Progenitor cell of endocrine pancreas (in vitro differentiated cells): ENCODE data around the gene ZSCAN20. TPM values are rescaled to one million over a fixed set of nuclear protein-coding genes. Genes with fewer than 3 reads are reported as not detected.
"Not testable (repeated sequence)": the region's sequence is repeated elsewhere in the genome, so short reads cannot be mapped to it uniquely, and the experiment has no call there.

Experiments used
- DNase-seq: peaks from one replicate; pipeline ENCODE4 v3.0.0; 2021; ENCODE audit warnings: low spot score; ENCODE audit not compliant: unreplicated experiment
- H3K27ac Mint-ChIP-seq: 2 replicates; pipeline ENCODE4 v1.8.0; 2021; ENCODE audit warnings: mild to moderate bottlenecking, moderate library complexity, mixed read lengths
- H3K27me3 Mint-ChIP-seq: 2 replicates; pipeline ENCODE4 v1.8.0; 2021; ENCODE audit warnings: mixed read lengths
- H3K36me3 Mint-ChIP-seq: 2 replicates; pipeline ENCODE4 v1.8.0; 2022; ENCODE audit warnings: mixed read lengths; ENCODE audit not compliant: insufficient read depth
- H3K4me1 Mint-ChIP-seq: 2 replicates; pipeline ENCODE4 v1.8.0; 2021; ENCODE audit warnings: low read depth, mixed read lengths
- H3K4me3 Mint-ChIP-seq: 2 replicates; pipeline ENCODE4 v1.8.0; 2021; ENCODE audit warnings: low read depth, mild to moderate bottlenecking, moderate library complexity, mixed read lengths
- H3K9me3 Mint-ChIP-seq: 2 replicates; pipeline ENCODE4 v1.8.0; 2021; ENCODE audit warnings: low read depth, mixed read lengths
- total RNA-seq: library from RNA; stranded (reverse); gene quantifications from 2 replicates; pipeline ENCODE4 v1.2.1, GENCODE V29; 2021
- TF ChIP-seq, protein P1 (sequence below): fragments of 200-600 bp; sonication (generic); IDR thresholded peaks from one replicate; pipeline ENCODE4 v1.5.0; 2021; ENCODE audit warnings: antibody characterized with exemption, mild to moderate bottlenecking; ENCODE audit not compliant: unreplicated experiment

Gene ZSCAN20
- total RNA-seq, 1 donor from 2014 or later = 10.5 TPM

- peaks cover 10% of the 10 kb centered on the region for H3K9me3 Mint-ChIP-seq
- H3K4me3 Mint-ChIP-seq = no peak overlapping the region
- TF ChIP-seq, protein P1, sequence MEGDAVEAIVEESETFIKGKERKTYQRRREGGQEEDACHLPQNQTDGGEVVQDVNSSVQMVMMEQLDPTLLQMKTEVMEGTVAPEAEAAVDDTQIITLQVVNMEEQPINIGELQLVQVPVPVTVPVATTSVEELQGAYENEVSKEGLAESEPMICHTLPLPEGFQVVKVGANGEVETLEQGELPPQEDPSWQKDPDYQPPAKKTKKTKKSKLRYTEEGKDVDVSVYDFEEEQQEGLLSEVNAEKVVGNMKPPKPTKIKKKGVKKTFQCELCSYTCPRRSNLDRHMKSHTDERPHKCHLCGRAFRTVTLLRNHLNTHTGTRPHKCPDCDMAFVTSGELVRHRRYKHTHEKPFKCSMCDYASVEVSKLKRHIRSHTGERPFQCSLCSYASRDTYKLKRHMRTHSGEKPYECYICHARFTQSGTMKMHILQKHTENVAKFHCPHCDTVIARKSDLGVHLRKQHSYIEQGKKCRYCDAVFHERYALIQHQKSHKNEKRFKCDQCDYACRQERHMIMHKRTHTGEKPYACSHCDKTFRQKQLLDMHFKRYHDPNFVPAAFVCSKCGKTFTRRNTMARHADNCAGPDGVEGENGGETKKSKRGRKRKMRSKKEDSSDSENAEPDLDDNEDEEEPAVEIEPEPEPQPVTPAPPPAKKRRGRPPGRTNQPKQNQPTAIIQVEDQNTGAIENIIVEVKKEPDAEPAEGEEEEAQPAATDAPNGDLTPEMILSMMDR = no peak
- no peak for DNase-seq
- no peak overlapping the region for H3K27ac Mint-ChIP-seq
- H3K4me1 Mint-ChIP-seq = no peaks in the 10 kb centered on the region
- no peaks in the 10 kb centered on the region for H3K27me3 Mint-ChIP-seq
- H3K36me3 Mint-ChIP-seq = no peaks in the 10 kb centered on the region
Observed at GRCh38 chr1:33508151-33508550, 35.7 kb downstream of the ZSCAN20 start.

- not testable (repeated sequence) for H3K4me3 Mint-ChIP-seq, H3K27ac Mint-ChIP-seq, DNase-seq, H3K27me3 Mint-ChIP-seq, H3K4me1 Mint-ChIP-seq, H3K36me3 Mint-ChIP-seq
- H3K9me3 Mint-ChIP-seq = peaks cover 15% of the 10 kb centered on the region
Observed at GRCh38 chr1:33509276-33509675, 36.8 kb downstream of the ZSCAN20 start.

GRCh38 chr1:33512226-33513011 is 40.0 kb downstream of the ZSCAN20 start:
- TF ChIP-seq, protein P1 = no peak
- H3K4me1 Mint-ChIP-seq = no peaks in the 10 kb centered on the region
- peaks cover 2% of the 10 kb centered on the region for H3K27me3 Mint-ChIP-seq
- no peaks in the 10 kb centered on the region for H3K36me3 Mint-ChIP-seq
- peaks cover 12% of the 10 kb centered on the region for H3K9me3 Mint-ChIP-seq
- no peak overlapping the region for H3K27ac Mint-ChIP-seq
- DNase-seq = no peak
- H3K4me3 Mint-ChIP-seq = no peak overlapping the region

- Mint-ChIP-seq H3K4me3 (no peak overlapping the region), H3K36me3 (no peaks in the 10 kb centered on the region), H3K27me3 (peaks cover 2% of the 10 kb centered on the region)
Observed at GRCh38 chr1:33515112-33515511, 42.7 kb downstream of the ZSCAN20 start.

DNA sequence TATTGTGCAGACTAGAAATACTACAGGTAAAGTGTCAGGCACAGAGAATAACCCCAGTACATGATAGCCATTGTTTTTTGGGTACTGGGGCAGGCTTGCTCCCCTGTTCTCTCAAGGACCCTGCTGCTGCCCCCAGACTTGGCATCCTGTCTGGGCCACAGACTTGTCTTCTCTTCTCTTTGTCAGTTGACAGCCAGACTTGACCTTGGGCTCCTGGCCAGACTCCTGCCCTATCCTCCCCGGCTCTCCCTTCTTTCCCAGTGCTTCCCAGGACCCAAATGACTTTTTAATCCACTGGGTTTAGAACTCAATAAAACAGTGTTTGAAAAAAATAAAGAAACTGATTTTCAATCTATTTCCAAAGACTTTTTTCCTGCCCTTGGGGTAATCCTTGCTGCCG is 43.2 kb downstream of the ZSCAN20 start:
- no peaks in the 10 kb centered on the region for H3K36me3 Mint-ChIP-seq
- no peak overlapping the region for H3K4me3 Mint-ChIP-seq
- no peak for DNase-seq
- peaks cover 2% of the 10 kb centered on the region for H3K27me3 Mint-ChIP-seq
- no peaks in the 10 kb centered on the region for H3K4me1 Mint-ChIP-seq
- H3K27ac Mint-ChIP-seq = no peak overlapping the region
- H3K9me3 Mint-ChIP-seq = peaks cover 8% of the 10 kb centered on the region
- TF ChIP-seq, protein P1 = no peak

More at GRCh38 chr1:33515112-33515511, 42.7 kb downstream of the ZSCAN20 start:
- DNase-seq = no peak
- TF ChIP-seq, protein P1 = no peak
- no peak overlapping the region for H3K27ac Mint-ChIP-seq
- peaks cover 8% of the 10 kb centered on the region for H3K9me3 Mint-ChIP-seq
- no peaks in the 10 kb centered on the region for H3K4me1 Mint-ChIP-seq

DNA sequence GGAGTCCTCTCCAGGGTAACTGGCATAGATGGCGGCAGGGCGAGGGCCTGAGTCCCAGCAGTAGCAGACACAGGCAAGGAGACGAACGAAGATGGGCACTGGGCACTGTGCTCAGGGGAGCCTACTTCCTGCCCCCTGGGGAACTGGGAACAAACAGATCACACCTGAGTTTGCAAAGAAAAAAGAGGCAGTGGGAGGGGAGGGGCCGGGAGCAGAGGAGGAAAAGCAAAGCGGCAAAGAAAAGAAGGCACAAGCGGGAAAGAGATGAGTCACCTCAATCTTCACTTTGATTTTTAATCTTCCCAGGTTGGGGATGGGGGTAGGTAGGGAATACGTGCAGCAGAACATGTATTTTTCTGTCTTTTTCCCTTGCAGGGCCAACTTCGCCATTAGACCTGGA is 44.0 kb downstream of the ZSCAN20 start:
- Mint-ChIP-seq H3K27ac (no peak overlapping the region), H3K27me3 (peaks cover 2% of the 10 kb centered on the region), H3K36me3 (no peaks in the 10 kb centered on the region), H3K9me3 (peaks cover 8% of the 10 kb centered on the region), H3K4me3 (no peak overlapping the region), H3K4me1 (no peaks in the 10 kb centered on the region)
- TF ChIP-seq, protein P1 = no peak
- DNase-seq = no peak
